Activated T-helper 9 cell treated with anti-CD3 and anti-CD28 coated beads, Interleukin-2, amount 50 U/mL, for 16 hours (primary cell): ENCODE data around the gene OR2T34.
"Not testable (repeated sequence)": the region's sequence is repeated elsewhere in the genome, so short reads cannot be mapped to it uniquely, and the experiment has no call there.

ENCODE experiments used
- DNase-seq: peaks from one replicate; pipeline ENCODE4 v3.0.0-alpha.2; 2020; ENCODE audit warnings: low read depth

The OR2T34 gene

GRCh38 chr1:248551027-248551426, 23.5 kb downstream of the OR2T34 start:
- not testable (repeated sequence) for DNase-seq

GRCh38 chr1:248547383-248547782, 27.2 kb downstream of the OR2T34 start:
- DNase-seq = not testable (repeated sequence)

- not testable (repeated sequence) for DNase-seq
These were observed 37.1 kb downstream of the OR2T34 start for GRCh38 chr1:248537449-248537848.
